Left hindlimb (tissue), 1 donor: ENCODE measurements around the gene PASK.

Experiments
- DNase-seq: peaks from one replicate; pipeline ENCODE4 v3.0.0-alpha.2; 2018

Gene PASK

GRCh38 chr2:241179899-241180298 lies 30.6 kb upstream of the PASK start:
- DNase-seq: no peak

GRCh38 chr2:241178961-241179360 lies 29.7 kb upstream of the PASK start:
- DNase-seq: no peak

- DNase-seq: peak; percentile 52
Measured at GRCh38 chr2:241177526-241178334, 28.5 kb upstream of the PASK start.

GRCh38 chr2:241173557-241173956 lies 24.3 kb upstream of the PASK start:
- DNase-seq: no peak

- no peak for DNase-seq
Measured at GRCh38 chr2:241168366-241168765, 19.1 kb upstream of the PASK start.

GRCh38 chr2:241163601-241164118 lies 14.4 kb upstream of the PASK start:
- no peak for DNase-seq

GRCh38 chr2:241161646-241162281 lies 12.5 kb upstream of the PASK start:
- peak; percentile 80 for DNase-seq

- DNase-seq: no peak
Measured at GRCh38 chr2:241160318-241160717, 11.0 kb upstream of the PASK start.

GRCh38 chr2:241159116-241159515 lies 9.8 kb upstream of the PASK start:
- DNase-seq: no peak

- no peak for DNase-seq
Measured at GRCh38 chr2:241158546-241158900, 9.3 kb upstream of the PASK start.

- no peak for DNase-seq
Measured at GRCh38 chr2:241157841-241158545, 8.7 kb upstream of the PASK start.

- DNase-seq: no peak
Measured at GRCh38 chr2:241156971-241157441, 7.7 kb upstream of the PASK start.

- DNase-seq: no peak
Measured at GRCh38 chr2:241155936-241156335, 6.7 kb upstream of the PASK start.

- no peak for DNase-seq
Measured at GRCh38 chr2:241154915-241155314, 5.6 kb upstream of the PASK start.

GRCh38 chr2:241153616-241154015 lies 4.3 kb upstream of the PASK start:
- DNase-seq: no peak

- no peak for DNase-seq
Measured at GRCh38 chr2:241151934-241152660, 2.8 kb upstream of the PASK start.

- DNase-seq: no peak
Measured at GRCh38 chr2:241150660-241151530, 1.6 kb upstream of the PASK start.

- peak; percentile 97 for DNase-seq
Measured at GRCh38 chr2:241149925-241150659, 820 bp upstream of the PASK start, which contains the start of gene PPP1R7. TSS of gene PPP1R7 (plus strand) at chr2:241150467. CDS start at chr2:241150496, 29 bp downstream.

- no peak for DNase-seq
Measured at GRCh38 chr2:241149675-241149924, 328 bp upstream of the PASK start.

- no peak for DNase-seq
Measured at GRCh38 chr2:241148239-241148638, 1.0 kb downstream of the PASK start.

GRCh38 chr2:241147336-241147735 lies 1.9 kb downstream of the PASK start:
- DNase-seq: no peak
